ENCODE measurements around the gene DOCK10.

- TF ChIP-seq CTCF (IDR thresholded peaks at IDR 0.05; ENCODE audit: poor library complexity) = no peak
- no peak for TF ChIP-seq EZH2phosphoT487 (IDR thresholded peaks at IDR 0.05; ENCODE audit: low read depth, severe bottlenecking, unreplicated experiment)
Measured at GRCh38 chr2:224796695-224797305, 245.5 kb downstream of the DOCK10 start.
